Stimulated activated CD8-positive, alpha-beta memory T cell treated with anti-CD3 and anti-CD28 coated beads, Interleukin-12 subunit alpha, Interleukin-12 subunit beta, amount 100 ng/mL, for 1 hour (primary cell): Measurements from ENCODE around the gene KCNG1.

Experiments used
- DNase-seq: peaks from one replicate; pipeline ENCODE4 v3.0.0-alpha.2; 2020; ENCODE audit warnings: low read depth

Gene KCNG1

GRCh38 chr20:51012357-51012756 lies 10.6 kb downstream of the KCNG1 start:
- DNase-seq, result no peak

- no peak for DNase-seq
These were observed 11.4 kb downstream of the KCNG1 start for GRCh38 chr20:51011479-51011878.

- DNase-seq, result no peak
These were observed 12.0 kb downstream of the KCNG1 start for GRCh38 chr20:51010932-51011331.

- DNase-seq, result no peak
These were observed 12.9 kb downstream of the KCNG1 start for GRCh38 chr20:51010043-51010365.

- no peak for DNase-seq
These were observed 13.4 kb downstream of the KCNG1 start for GRCh38 chr20:51009303-51010042.

GRCh38 chr20:51008718-51009117 lies 14.2 kb downstream of the KCNG1 start:
- DNase-seq, result no peak

GRCh38 chr20:51005214-51005613 lies 17.7 kb downstream of the KCNG1 start:
- no peak for DNase-seq

GRCh38 chr20:51004781-51005180 lies 18.1 kb downstream of the KCNG1 start:
- no peak for DNase-seq

GRCh38 chr20:51004305-51004727 lies 18.6 kb downstream of the KCNG1 start:
- no peak for DNase-seq

- DNase-seq, result no peak
These were observed 19.2 kb downstream of the KCNG1 start for GRCh38 chr20:51003753-51004152.

- no peak for DNase-seq
These were observed 20.3 kb downstream of the KCNG1 start for GRCh38 chr20:51002633-51003032.

- no peak for DNase-seq
These were observed 21.3 kb downstream of the KCNG1 start for GRCh38 chr20:51001430-51002265.

GRCh38 chr20:50999355-50999754 lies 23.6 kb downstream of the KCNG1 start:
- no peak for DNase-seq

- DNase-seq, result no peak
These were observed 25.7 kb downstream of the KCNG1 start for GRCh38 chr20:50996901-50997865.

GRCh38 chr20:50995506-50995905 lies 27.4 kb downstream of the KCNG1 start:
- DNase-seq, result no peak

- DNase-seq, result no peak
These were observed 29.0 kb downstream of the KCNG1 start for GRCh38 chr20:50993876-50994275.

GRCh38 chr20:50992733-50993457 lies 30.0 kb downstream of the KCNG1 start:
- DNase-seq, result no peak

GRCh38 chr20:50992336-50992732 lies 30.6 kb downstream of the KCNG1 start:
- no peak for DNase-seq

- DNase-seq, result no peak
These were observed 31.8 kb downstream of the KCNG1 start for GRCh38 chr20:50991076-50991475.

GRCh38 chr20:50987493-50988210 lies 35.3 kb downstream of the KCNG1 start:
- DNase-seq, result peak; percentile 32

GRCh38 chr20:50983321-50983720 lies 39.6 kb downstream of the KCNG1 start:
- DNase-seq, result no peak
